ENCODE results near the gene LGALS16.
"Not testable (repeated sequence)": the region's sequence is repeated elsewhere in the genome, so short reads cannot be mapped to it uniquely, and the experiment has no call there.

Gene LGALS16

GRCh38 chr19:39677961-39678889 is 22.5 kb downstream of the LGALS16 start:
- peak; percentile 41 for DNase-seq (ENCODE audit: low read depth)

- DNase-seq (ENCODE audit: low read depth), result no peak
Measured at GRCh38 chr19:39679056-39679790, 23.5 kb downstream of the LGALS16 start.

GRCh38 chr19:39679791-39680168 is 24.1 kb downstream of the LGALS16 start:
- DNase-seq (ENCODE audit: low read depth), result no peak

GRCh38 chr19:39680593-39680992 is 24.9 kb downstream of the LGALS16 start:
- DNase-seq (ENCODE audit: low read depth), result no peak

GRCh38 chr19:39681416-39681815 is 25.7 kb downstream of the LGALS16 start:
- no peak for DNase-seq (ENCODE audit: low read depth)

GRCh38 chr19:39684267-39684666 is 28.6 kb downstream of the LGALS16 start:
- DNase-seq (ENCODE audit: low read depth), result no peak

GRCh38 chr19:39686739-39687138 is 31.0 kb downstream of the LGALS16 start:
- DNase-seq (ENCODE audit: low read depth), result no peak

- DNase-seq (ENCODE audit: low read depth), result not testable (repeated sequence)
Measured at GRCh38 chr19:39688637-39689036, 32.9 kb downstream of the LGALS16 start.

GRCh38 chr19:39692166-39692565 is 36.5 kb downstream of the LGALS16 start:
- DNase-seq (ENCODE audit: low read depth), result no peak

- no peak for DNase-seq (ENCODE audit: low read depth)
Measured at GRCh38 chr19:39692822-39693221, 37.1 kb downstream of the LGALS16 start.

GRCh38 chr19:39695759-39696158 is 40.0 kb downstream of the LGALS16 start:
- DNase-seq (ENCODE audit: low read depth), result no peak

GRCh38 chr19:39696387-39696786 is 40.7 kb downstream of the LGALS16 start:
- no peak for DNase-seq (ENCODE audit: low read depth)

- no peak for DNase-seq (ENCODE audit: low read depth)
Measured at GRCh38 chr19:39698535-39698934, 42.8 kb downstream of the LGALS16 start.

GRCh38 chr19:39701291-39701690 is 45.6 kb downstream of the LGALS16 start:
- DNase-seq (ENCODE audit: low read depth), result no peak

- DNase-seq (ENCODE audit: low read depth), result no peak
Measured at GRCh38 chr19:39704181-39705044, 48.7 kb downstream of the LGALS16 start, which contains the start of gene LGALS14. Gene LGALS14, plus strand, starts transcription at chr19:39704481. Its CDS starts 48 bp downstream, at chr19:39704529.

GRCh38 chr19:39705578-39706188 is 50.0 kb downstream of the LGALS16 start:
- DNase-seq (ENCODE audit: low read depth), result no peak

- no peak for DNase-seq (ENCODE audit: low read depth)
Measured at GRCh38 chr19:39708594-39708993, 52.9 kb downstream of the LGALS16 start.

GRCh38 chr19:39709026-39709872 is 53.5 kb downstream of the LGALS16 start:
- DNase-seq (ENCODE audit: low read depth), result no peak

All from iris pigment epithelial cell (primary cell).